K562 (cell line): Measurements from ENCODE around the gene FSTL3. TPM values are rescaled to one million over a fixed set of nuclear protein-coding genes. Genes with fewer than 3 reads are reported as not detected.

Source experiments
- CTBP1 ChIP-seq: fragments of 450-650 bp; IDR thresholded peaks from 2 replicates; pipeline ENCODE4 v1.6.1; 2016; ENCODE audit warnings: borderline replicate concordance
- ETV1 ChIP-seq: fragments of 450-650 bp; conservative IDR thresholded peaks from 2 replicates; pipeline ENCODE4 v1.6.1; 2016; ENCODE audit warnings: missing genetic modification characterization, control low read depth, low read depth, missing compliant biosample characterization
- HCFC1 ChIP-seq: IDR thresholded peaks from 2 replicates; pipeline ENCODE4 v1.6.1; 2012; ENCODE audit warnings: low read depth, low read length, improper control_type of control experiment
- KLF16 ChIP-seq: IDR thresholded peaks from 2 replicates; pipeline ENCODE4 v1.6.1; 2016; ENCODE audit warnings: antibody characterized with exemption
- L3MBTL2 ChIP-seq: fragments of 450-650 bp; IDR thresholded peaks from 2 replicates; pipeline ENCODE4 v1.6.1; 2016; ENCODE audit warnings: mild to moderate bottlenecking, moderate library complexity
- MECOM ChIP-seq: fragments of 250-450 bp; sonication (Bioruptor Pico); IDR thresholded peaks from 2 replicates; pipeline ENCODE4 v1.8.0; 2022; ENCODE audit warnings: inconsistent platforms
- NFATC3 ChIP-seq: fragments of 450-650 bp; IDR thresholded peaks from 2 replicates; pipeline ENCODE4 v1.6.1; 2017; ENCODE audit warnings: mild to moderate bottlenecking
- NFYB ChIP-seq: IDR thresholded peaks from 2 replicates; pipeline ENCODE4 v1.6.1; 2011; ENCODE audit warnings: mild to moderate bottlenecking, moderate library complexity; ENCODE audit not compliant: insufficient read length; ENCODE audit errors: extremely low read depth
- PRPF4 ChIP-seq: fragments of 200-400 bp; formaldehyde crosslinking; IDR thresholded peaks from one replicate; pipeline ENCODE4 v1.6.1; 2017; ENCODE audit warnings: low read length, low read depth, mild to moderate bottlenecking; ENCODE audit not compliant: insufficient read depth, poor library complexity, severe bottlenecking
- TEAD4 ChIP-seq, 2 experiments: sonication (generic) in 1 of 2; formaldehyde crosslinking in 1 of 2; IDR thresholded peaks; 2 replicates each; pipeline versions ENCODE4 v1.6.1 to v1.8.0; 2012 to 2022; ENCODE audit warnings: borderline replicate concordance in 1 of 2, inconsistent platforms in 1 of 2, low read length in 1 of 2, mild to moderate bottlenecking in 1 of 2, missing genetic modification reagents in 1 of 2
- polyA plus RNA-seq, 8 experiments: library from polyadenylated mRNA; depleted of rRNA in 4 of 8; stranded (reverse) in 5 of 8; unstranded in 3 of 8; fragments of >200 nt; fragmentation: Nextera tagmentation in 2 of 8; fragmentation: Illumina TruSeq in 1 of 8; extraction: Ambion mirVana in 2 of 8; extraction: Trizol in 1 of 8; gene quantifications; 2 replicates each; pipeline versions ENCODE4 v1.2.1 to v1.2.3, GENCODE V29; 2011 to 2014; ENCODE audit warnings: inconsistent platforms in 1 of 8, missing spikeins in 1 of 8
- total RNA-seq, 7 experiments: library from RNA; depleted of rRNA in 6 of 7; stranded (reverse); fragments of >200 nt in 6 of 7; fragmentation: Illumina TruSeq in 2 of 7; extraction: Trizol in 2 of 7; gene quantifications; 2 replicates each; pipeline versions ENCODE4 v1.2.1 to v1.2.3, GENCODE V29; 2011 to 2021; ENCODE audit warnings: low replicate concordance in 1 of 7
- TF ChIP-seq, protein P1 (sequence below): fragments of 450-650 bp; IDR thresholded peaks from 2 replicates; pipeline ENCODE4 v1.7.1; 2018; ENCODE audit warnings: mild to moderate bottlenecking, low read depth; ENCODE audit not compliant: partially characterized antibody
- TF ChIP-seq, protein P2 (sequence below): fragments of 450-650 bp; IDR thresholded peaks from 2 replicates; pipeline ENCODE4 v1.6.1; 2016; ENCODE audit warnings: low read depth
- TF ChIP-seq, protein P3 (sequence below): IDR thresholded peaks from 3 replicates; pipeline ENCODE4 v1.6.1; 2011; ENCODE audit warnings: borderline replicate concordance, mild to moderate bottlenecking, moderate library complexity; ENCODE audit not compliant: insufficient read length; ENCODE audit errors: extremely low read depth

The FSTL3 gene
- total and polyA plus RNA-seq, 9 of the 15 experiments (the other 6 are each of a cell fraction or from before 2014, with no cell fraction given), result 0.35 to 6.8 (median 4.2) TPM; not detected in 1

DNA sequence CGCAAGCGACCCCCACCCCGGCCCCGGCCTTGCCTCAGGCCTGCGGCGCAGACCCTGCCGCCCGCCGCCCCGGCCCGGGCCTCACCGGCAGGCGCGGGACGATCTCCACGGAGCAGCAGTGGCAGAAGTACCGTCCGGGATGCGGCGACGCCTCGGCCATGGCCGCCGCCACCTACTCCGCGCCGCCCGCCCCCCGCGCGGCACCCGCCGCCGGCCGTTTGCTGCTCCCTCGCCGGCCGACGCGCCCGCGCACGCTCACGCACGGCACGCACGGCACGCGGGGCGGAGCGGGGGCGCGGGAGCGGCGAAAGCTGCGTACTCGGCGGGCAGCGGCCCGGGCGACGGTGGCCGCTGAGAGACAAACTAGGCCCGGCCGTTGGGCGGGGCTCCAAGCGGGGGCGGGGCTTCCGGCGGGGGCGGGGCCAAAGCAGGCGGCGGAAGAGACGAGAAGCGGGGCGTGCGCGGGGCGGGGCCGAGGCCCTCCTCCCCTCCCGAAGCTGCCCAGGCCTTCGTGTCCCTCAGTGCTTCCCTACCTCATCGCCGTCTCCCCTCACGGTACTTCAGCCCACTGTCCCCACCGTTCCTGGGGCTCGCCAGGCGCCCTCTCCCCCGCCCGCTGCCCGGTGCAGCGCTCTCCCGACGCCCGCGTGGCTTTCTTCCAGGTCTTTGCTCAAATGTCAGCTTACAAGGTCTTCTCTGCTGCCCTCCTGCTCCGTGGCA is 13.1 kb upstream of the FSTL3 start, which contains the start of gene RNF126 (continued):
- TF ChIP-seq ETV1 (tag) (no peak), NFATC3 (no peak), NFYB (no peak), MECOM (CRISPR knock-in tag) (no peak), KLF16 (0 out of 2 replicates have a peak, but pooled peaks have one; percentile 22), PRPF4 (peak; percentile 50), L3MBTL2 (no peak), CTBP1 (peak; percentile 70; the same call in 1 of the 2 replicates), HCFC1 (peak; percentile 62), TEAD4 (IDR thresholded peaks at IDR 0.05; ENCODE audit: low read length) (no peak), TEAD4 (CRISPR knock-in tag; IDR thresholded peaks at IDR 0.05; ENCODE audit: borderline replicate concordance) (no peak)
- TF ChIP-seq, protein P1, sequence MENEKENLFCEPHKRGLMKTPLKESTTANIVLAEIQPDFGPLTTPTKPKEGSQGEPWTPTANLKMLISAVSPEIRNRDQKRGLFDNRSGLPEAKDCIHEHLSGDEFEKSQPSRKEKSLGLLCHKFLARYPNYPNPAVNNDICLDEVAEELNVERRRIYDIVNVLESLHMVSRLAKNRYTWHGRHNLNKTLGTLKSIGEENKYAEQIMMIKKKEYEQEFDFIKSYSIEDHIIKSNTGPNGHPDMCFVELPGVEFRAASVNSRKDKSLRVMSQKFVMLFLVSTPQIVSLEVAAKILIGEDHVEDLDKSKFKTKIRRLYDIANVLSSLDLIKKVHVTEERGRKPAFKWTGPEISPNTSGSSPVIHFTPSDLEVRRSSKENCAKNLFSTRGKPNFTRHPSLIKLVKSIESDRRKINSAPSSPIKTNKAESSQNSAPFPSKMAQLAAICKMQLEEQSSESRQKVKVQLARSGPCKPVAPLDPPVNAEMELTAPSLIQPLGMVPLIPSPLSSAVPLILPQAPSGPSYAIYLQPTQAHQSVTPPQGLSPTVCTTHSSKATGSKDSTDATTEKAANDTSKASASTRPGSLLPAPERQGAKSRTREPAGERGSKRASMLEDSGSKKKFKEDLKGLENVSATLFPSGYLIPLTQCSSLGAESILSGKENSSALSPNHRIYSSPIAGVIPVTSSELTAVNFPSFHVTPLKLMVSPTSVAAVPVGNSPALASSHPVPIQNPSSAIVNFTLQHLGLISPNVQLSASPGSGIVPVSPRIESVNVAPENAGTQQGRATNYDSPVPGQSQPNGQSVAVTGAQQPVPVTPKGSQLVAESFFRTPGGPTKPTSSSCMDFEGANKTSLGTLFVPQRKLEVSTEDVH, result no peak
- TF ChIP-seq, protein P2, sequence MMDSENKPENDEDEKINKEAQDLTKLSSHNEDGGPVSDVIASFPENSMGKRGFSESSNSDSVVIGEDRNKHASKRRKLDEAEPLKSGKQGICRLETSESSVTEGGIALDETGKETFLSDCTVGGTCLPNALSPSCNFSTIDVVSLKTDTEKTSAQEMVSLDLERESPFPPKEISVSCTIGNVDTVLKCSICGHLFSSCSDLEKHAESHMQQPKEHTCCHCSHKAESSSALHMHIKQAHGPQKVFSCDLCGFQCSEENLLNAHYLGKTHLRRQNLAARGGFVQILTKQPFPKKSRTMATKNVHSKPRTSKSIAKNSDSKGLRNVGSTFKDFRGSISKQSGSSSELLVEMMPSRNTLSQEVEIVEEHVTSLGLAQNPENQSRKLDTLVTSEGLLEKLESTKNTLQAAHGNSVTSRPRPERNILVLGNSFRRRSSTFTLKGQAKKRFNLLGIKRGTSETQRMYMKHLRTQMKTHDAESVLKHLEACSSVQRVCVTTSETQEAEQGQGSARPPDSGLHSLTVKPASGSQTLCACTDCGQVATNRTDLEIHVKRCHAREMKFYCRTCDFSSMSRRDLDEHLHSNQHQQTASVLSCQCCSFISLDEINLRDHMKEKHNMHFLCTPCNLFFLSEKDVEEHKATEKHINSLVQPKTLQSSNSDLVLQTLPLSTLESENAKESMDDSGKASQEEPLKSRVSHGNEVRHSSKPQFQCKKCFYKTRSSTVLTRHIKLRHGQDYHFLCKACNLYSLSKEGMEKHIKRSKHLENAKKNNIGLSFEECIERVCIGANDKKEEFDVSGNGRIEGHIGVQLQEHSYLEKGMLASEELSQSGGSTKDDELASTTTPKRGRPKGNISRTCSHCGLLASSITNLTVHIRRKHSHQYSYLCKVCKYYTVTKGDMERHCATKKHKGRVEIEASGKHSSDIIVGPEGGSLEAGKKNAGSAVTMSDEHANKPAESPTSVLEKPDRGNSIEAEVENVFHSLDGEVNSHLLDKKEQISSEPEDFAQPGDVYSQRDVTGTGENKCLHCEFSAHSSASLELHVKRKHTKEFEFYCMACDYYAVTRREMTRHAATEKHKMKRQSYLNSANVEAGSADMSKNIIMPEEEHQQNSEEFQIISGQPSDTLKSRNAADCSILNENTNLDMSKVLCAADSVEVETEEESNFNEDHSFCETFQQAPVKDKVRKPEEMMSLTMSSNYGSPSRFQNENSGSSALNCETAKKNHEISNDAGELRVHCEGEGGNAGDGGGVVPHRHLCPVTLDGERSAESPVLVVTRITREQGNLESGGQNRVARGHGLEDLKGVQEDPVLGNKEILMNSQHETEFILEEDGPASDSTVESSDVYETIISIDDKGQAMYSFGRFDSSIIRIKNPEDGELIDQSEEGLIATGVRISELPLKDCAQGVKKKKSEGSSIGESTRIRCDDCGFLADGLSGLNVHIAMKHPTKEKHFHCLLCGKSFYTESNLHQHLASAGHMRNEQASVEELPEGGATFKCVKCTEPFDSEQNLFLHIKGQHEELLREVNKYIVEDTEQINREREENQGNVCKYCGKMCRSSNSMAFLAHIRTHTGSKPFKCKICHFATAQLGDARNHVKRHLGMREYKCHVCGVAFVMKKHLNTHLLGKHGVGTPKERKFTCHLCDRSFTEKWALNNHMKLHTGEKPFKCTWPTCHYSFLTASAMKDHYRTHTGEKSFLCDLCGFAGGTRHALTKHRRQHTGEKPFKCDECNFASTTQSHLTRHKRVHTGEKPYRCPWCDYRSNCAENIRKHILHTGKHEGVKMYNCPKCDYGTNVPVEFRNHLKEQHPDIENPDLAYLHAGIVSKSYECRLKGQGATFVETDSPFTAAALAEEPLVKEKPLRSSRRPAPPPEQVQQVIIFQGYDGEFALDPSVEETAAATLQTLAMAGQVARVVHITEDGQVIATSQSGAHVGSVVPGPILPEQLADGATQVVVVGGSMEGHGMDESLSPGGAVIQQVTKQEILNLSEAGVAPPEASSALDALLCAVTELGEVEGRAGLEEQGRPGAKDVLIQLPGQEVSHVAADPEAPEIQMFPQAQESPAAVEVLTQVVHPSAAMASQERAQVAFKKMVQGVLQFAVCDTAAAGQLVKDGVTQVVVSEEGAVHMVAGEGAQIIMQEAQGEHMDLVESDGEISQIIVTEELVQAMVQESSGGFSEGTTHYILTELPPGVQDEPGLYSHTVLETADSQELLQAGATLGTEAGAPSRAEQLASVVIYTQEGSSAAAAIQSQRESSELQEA, result peak; percentile 82
- TF ChIP-seq, protein P3, sequence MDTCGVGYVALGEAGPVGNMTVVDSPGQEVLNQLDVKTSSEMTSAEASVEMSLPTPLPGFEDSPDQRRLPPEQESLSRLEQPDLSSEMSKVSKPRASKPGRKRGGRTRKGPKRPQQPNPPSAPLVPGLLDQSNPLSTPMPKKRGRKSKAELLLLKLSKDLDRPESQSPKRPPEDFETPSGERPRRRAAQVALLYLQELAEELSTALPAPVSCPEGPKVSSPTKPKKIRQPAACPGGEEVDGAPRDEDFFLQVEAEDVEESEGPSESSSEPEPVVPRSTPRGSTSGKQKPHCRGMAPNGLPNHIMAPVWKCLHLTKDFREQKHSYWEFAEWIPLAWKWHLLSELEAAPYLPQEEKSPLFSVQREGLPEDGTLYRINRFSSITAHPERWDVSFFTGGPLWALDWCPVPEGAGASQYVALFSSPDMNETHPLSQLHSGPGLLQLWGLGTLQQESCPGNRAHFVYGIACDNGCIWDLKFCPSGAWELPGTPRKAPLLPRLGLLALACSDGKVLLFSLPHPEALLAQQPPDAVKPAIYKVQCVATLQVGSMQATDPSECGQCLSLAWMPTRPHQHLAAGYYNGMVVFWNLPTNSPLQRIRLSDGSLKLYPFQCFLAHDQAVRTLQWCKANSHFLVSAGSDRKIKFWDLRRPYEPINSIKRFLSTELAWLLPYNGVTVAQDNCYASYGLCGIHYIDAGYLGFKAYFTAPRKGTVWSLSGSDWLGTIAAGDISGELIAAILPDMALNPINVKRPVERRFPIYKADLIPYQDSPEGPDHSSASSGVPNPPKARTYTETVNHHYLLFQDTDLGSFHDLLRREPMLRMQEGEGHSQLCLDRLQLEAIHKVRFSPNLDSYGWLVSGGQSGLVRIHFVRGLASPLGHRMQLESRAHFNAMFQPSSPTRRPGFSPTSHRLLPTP, result no peak
